SU-DHL-6 (cell line): ENCODE measurements around the gene CNTNAP5.

Source experiments
- H2AFZ ChIP-seq: fragments of 200-600 bp; sonication (generic); 2 replicates; pipeline ENCODE4 v1.6.1; 2014; ENCODE audit warnings: low read depth, mild to moderate bottlenecking, moderate library complexity, mixed read lengths, antibody characterized with exemption, low read length; ENCODE audit not compliant: severe bottlenecking
- H3F3A ChIP-seq: fragments of 200-600 bp; shearing (Covaris generic); 2 replicates; pipeline ENCODE4 v1.6.0; 2016; ENCODE audit warnings: antibody characterized with exemption, mild to moderate bottlenecking; ENCODE audit not compliant: insufficient read depth
- H3K27ac ChIP-seq: fragments of 200-600 bp; sonication (generic); 2 replicates; pipeline ENCODE4 v1.5.1; 2016; ENCODE audit warnings: low read depth, mild to moderate bottlenecking, low read length, moderate library complexity, mixed read lengths
- H3K27me3 ChIP-seq: fragments of 200-600 bp; sonication (generic), shearing (Covaris generic); 2 replicates; pipeline ENCODE4 v1.6.0; 2014; ENCODE audit warnings: mild to moderate bottlenecking, low read length
- H3K36me3 ChIP-seq: fragments of 200-600 bp; sonication (generic); 2 replicates; pipeline ENCODE4 v1.6.1; 2014; ENCODE audit warnings: mild to moderate bottlenecking, low read length, mixed read lengths
- H3K4me2 ChIP-seq: fragments of 300-600, 200-600 bp; shearing (Covaris generic), sonication (generic); 2 replicates; pipeline ENCODE4 v1.6.0; 2014; ENCODE audit warnings: low read length, low read depth, mild to moderate bottlenecking; ENCODE audit not compliant: poor library complexity, severe bottlenecking
- H3K4me3 ChIP-seq: fragments of 200-600 bp; sonication (generic); 2 replicates; pipeline ENCODE4 v1.5.1; 2014; ENCODE audit warnings: antibody characterized with exemption, low read length, mild to moderate bottlenecking, mixed read lengths; ENCODE audit not compliant: insufficient read depth, poor library complexity, severe bottlenecking
- H3K79me2 ChIP-seq: fragments of 200-600 bp; sonication (generic); 2 replicates; pipeline ENCODE4 v1.6.1; 2014; ENCODE audit warnings: mild to moderate bottlenecking, low read length, moderate library complexity; ENCODE audit not compliant: insufficient read depth
- H3K9ac ChIP-seq: fragments of 200-600 bp; sonication (generic); 2 replicates; pipeline ENCODE4 v1.7.0; 2014; ENCODE audit warnings: mild to moderate bottlenecking, low read length
- H3K9me2 ChIP-seq: fragments of 200-600 bp; sonication (generic); replicated peaks from 2 replicates; pipeline ENCODE4 v1.6.1; 2014; ENCODE audit warnings: low read length; ENCODE audit not compliant: insufficient read depth
- H3K9me3 ChIP-seq: fragments of 200-600 bp; sonication (generic); 2 replicates; pipeline ENCODE4 v1.6.1; 2014; ENCODE audit warnings: low read length, mixed read lengths; ENCODE audit not compliant: insufficient read depth
- H4K20me1 ChIP-seq: fragments of 200-600 bp; sonication (generic); 2 replicates; pipeline ENCODE4 v1.6.1; 2014; ENCODE audit warnings: low read depth, mild to moderate bottlenecking, antibody characterized with exemption, low read length, moderate library complexity, mixed read lengths
- EZH2phosphoT487 ChIP-seq: fragments of 200-600 bp; sonication (generic), shearing (Covaris generic); conservative IDR thresholded peaks from 2 replicates; pipeline ENCODE4 v1.6.1; 2018; ENCODE audit warnings: mild to moderate bottlenecking, antibody characterized with exemption, low read length, moderate library complexity, mixed read lengths
- TF ChIP-seq, protein P1 (sequence below): fragments of 200-600 bp; sonication (generic); IDR thresholded peaks from one replicate; pipeline ENCODE4 v1.5.1; 2017; ENCODE audit warnings: antibody characterized with exemption, mild to moderate bottlenecking, low read length, moderate library complexity; ENCODE audit not compliant: insufficient read depth, poor library complexity, severe bottlenecking

The CNTNAP5 gene

GRCh38 chr2:124171472-124172063 lies 146.5 kb downstream of the CNTNAP5 start:
- Histone ChIP-seq H3K27ac (no peak overlapping the region), H3K36me3 (no peaks in the 10 kb centered on the region), H3K9me3 (no peaks in the 10 kb centered on the region), H3K79me2 (no peaks in the 10 kb centered on the region), H3K27me3 (no peaks in the 10 kb centered on the region), H3K9me2 (no peaks in the 10 kb centered on the region), H3F3A (no peaks in the 10 kb centered on the region), H3K4me2 (no peak overlapping the region), H3K9ac (no peak overlapping the region), H2AFZ (no peak overlapping the region), H4K20me1 (no peaks in the 10 kb centered on the region), H3K4me3 (no peak overlapping the region)
- no peak for TF ChIP-seq EZH2phosphoT487
- TF ChIP-seq, protein P1, sequence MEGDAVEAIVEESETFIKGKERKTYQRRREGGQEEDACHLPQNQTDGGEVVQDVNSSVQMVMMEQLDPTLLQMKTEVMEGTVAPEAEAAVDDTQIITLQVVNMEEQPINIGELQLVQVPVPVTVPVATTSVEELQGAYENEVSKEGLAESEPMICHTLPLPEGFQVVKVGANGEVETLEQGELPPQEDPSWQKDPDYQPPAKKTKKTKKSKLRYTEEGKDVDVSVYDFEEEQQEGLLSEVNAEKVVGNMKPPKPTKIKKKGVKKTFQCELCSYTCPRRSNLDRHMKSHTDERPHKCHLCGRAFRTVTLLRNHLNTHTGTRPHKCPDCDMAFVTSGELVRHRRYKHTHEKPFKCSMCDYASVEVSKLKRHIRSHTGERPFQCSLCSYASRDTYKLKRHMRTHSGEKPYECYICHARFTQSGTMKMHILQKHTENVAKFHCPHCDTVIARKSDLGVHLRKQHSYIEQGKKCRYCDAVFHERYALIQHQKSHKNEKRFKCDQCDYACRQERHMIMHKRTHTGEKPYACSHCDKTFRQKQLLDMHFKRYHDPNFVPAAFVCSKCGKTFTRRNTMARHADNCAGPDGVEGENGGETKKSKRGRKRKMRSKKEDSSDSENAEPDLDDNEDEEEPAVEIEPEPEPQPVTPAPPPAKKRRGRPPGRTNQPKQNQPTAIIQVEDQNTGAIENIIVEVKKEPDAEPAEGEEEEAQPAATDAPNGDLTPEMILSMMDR, result no peak

GRCh38 chr2:124178719-124179118 lies 153.6 kb downstream of the CNTNAP5 start:
- Histone ChIP-seq H3K9ac (no peak overlapping the region), H2AFZ (no peak overlapping the region), H3K27me3 (no peaks in the 10 kb centered on the region)

GRCh38 chr2:124180635-124181034 lies 155.5 kb downstream of the CNTNAP5 start:
- Histone ChIP-seq H3K9me3 (no peaks in the 10 kb centered on the region), H3K9me2 (no peaks in the 10 kb centered on the region), H3K27me3 (no peaks in the 10 kb centered on the region), H3K4me2 (no peak overlapping the region), H3K36me3 (no peaks in the 10 kb centered on the region), H3K79me2 (no peaks in the 10 kb centered on the region), H3K4me3 (no peak overlapping the region), H4K20me1 (no peaks in the 10 kb centered on the region), H3K9ac (no peak overlapping the region), H3F3A (no peaks in the 10 kb centered on the region), H3K27ac (no peak overlapping the region), H2AFZ (no peak overlapping the region)
- TF ChIP-seq, protein P1, result no peak
- no peak for TF ChIP-seq EZH2phosphoT487

More at GRCh38 chr2:124178719-124179118, 153.6 kb downstream of the CNTNAP5 start:
- H3K4me3 ChIP-seq, result no peak overlapping the region
- no peaks in the 10 kb centered on the region for H3K79me2 ChIP-seq
- no peaks in the 10 kb centered on the region for H3K36me3 ChIP-seq
- no peaks in the 10 kb centered on the region for H3F3A ChIP-seq
- TF ChIP-seq EZH2phosphoT487, result no peak
- TF ChIP-seq, protein P1, result no peak
- H3K9me2 ChIP-seq, result no peaks in the 10 kb centered on the region
- H4K20me1 ChIP-seq, result no peaks in the 10 kb centered on the region
- no peak overlapping the region for H3K4me2 ChIP-seq
- no peak overlapping the region for H3K27ac ChIP-seq
- no peaks in the 10 kb centered on the region for H3K9me3 ChIP-seq
